HFFc6 (cell line): Measurements from ENCODE around the gene FKBP8. TPM values are rescaled to one million over a fixed set of nuclear protein-coding genes. Genes with fewer than 3 reads are reported as not detected.

Source experiments
- DNase-seq: peaks from one replicate; pipeline ENCODE4 v3.0.0-alpha.2; 2018
- H3K27ac Mint-ChIP-seq: 2 replicates; pipeline ENCODE4 v1.8.0; 2020; ENCODE audit warnings: mild to moderate bottlenecking, mixed read lengths
- H3K27me3 Mint-ChIP-seq: 2 replicates; pipeline ENCODE4 v1.8.0; 2021; ENCODE audit warnings: mild to moderate bottlenecking, moderate library complexity, mixed read lengths; ENCODE audit not compliant: insufficient read depth
- H3K36me3 Mint-ChIP-seq: 2 replicates; pipeline ENCODE4 v1.8.0; 2021; ENCODE audit warnings: low read depth, mixed read lengths
- H3K4me1 Mint-ChIP-seq: 2 replicates; pipeline ENCODE4 v1.8.0; 2020; ENCODE audit warnings: low read depth, mixed read lengths
- H3K4me3 Mint-ChIP-seq: 2 replicates; pipeline ENCODE4 v1.8.0; 2020; ENCODE audit warnings: mild to moderate bottlenecking, moderate library complexity, mixed read lengths
- H3K9me3 Mint-ChIP-seq: 2 replicates; pipeline ENCODE4 v1.8.0; 2020; ENCODE audit warnings: mild to moderate bottlenecking, mixed read lengths
- CTCF ChIP-seq: fragments of 200-600 bp; sonication (generic); IDR thresholded peaks from 2 replicates; pipeline ENCODE4 v1.5.0; 2021; ENCODE audit warnings: antibody characterized with exemption, mild to moderate bottlenecking
- total RNA-seq, 6 experiments: library from RNA; stranded (reverse); fragmentation: NEBNext Ultra II Directional; extraction: Animal tissue kit (Norgen Biotek cat#: 25700); gene quantifications; 2 replicates in 1 of 6; 3 replicates in 5 of 6; pipeline ENCODE4 v1.2.3, GENCODE V29; 2021

The FKBP8 gene
- total RNA-seq, 6 experiments from 2014 or later, result 229 to 284 (median 241) TPM

DNA sequence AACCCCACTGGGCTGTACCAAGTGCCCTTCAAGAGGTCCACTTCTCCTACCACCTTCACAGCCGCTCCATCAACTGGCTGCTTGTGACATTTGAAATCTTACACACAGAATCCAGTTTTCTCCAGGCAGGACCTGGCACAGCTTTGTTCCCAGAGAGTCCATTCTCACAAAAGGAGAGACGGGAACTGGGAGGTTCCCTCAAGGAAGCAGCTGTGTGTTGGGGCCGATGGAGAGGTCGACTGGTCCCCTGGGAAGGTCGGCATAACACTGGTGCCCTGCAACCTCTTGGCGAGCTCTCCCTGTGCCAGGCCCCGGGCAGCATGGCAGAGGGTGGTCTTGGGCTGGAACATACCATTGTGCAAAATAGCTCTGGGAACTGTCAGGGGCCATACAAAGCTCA is 43.0 kb downstream of the FKBP8 start:
- H3K9me3 Mint-ChIP-seq, result no peaks in the 10 kb centered on the region
- no peak overlapping the region for H3K4me3 Mint-ChIP-seq
- peaks cover 51% of the 10 kb centered on the region for H3K4me1 Mint-ChIP-seq
- peaks cover 4% of the 10 kb centered on the region for H3K27me3 Mint-ChIP-seq
- no peaks in the 10 kb centered on the region for H3K36me3 Mint-ChIP-seq
- no peak overlapping the region for H3K27ac Mint-ChIP-seq
- no peak for DNase-seq
- TF ChIP-seq CTCF, result no peak

DNA sequence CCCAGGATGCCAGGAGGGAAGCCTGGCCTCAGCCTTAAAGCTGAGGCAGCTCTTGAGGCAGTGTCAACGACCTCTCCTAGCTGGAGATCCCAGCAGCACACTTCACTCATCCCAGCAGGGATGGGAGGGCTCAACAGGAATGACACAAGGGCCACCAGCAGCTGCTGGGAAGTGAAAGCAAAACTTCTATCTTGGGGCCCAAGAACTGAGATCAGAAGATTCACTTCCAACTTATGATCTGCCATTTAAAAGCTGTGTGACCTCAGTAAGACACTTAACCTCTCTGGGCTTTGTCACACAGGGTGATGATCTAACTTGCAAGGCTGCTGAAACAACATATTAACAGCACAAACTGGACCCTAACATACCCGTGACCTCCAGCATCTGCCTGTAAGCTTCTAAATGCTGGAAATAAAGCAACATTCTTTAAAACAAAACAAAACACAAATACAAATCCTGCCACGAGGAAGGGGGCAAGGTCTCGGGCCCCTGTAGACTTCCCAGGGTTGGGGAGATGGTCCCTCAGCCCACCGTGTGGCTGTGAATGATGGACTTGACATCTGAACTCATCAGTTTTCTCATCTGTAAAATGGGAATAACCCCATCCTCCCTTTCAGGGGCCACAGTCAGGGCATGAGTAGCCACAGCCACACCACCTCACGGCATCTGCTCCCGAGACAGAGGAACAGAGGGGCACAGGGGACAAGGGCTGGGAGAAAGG is 44.2 kb downstream of the FKBP8 start:
- Mint-ChIP-seq H3K27me3 (peaks cover 3% of the 10 kb centered on the region), H3K4me3 (no peak overlapping the region), H3K9me3 (no peaks in the 10 kb centered on the region), H3K36me3 (no peaks in the 10 kb centered on the region), H3K27ac (no peak overlapping the region), H3K4me1 (peaks cover 48% of the 10 kb centered on the region)
- no peak for DNase-seq
- TF ChIP-seq CTCF, result no peak

DNA sequence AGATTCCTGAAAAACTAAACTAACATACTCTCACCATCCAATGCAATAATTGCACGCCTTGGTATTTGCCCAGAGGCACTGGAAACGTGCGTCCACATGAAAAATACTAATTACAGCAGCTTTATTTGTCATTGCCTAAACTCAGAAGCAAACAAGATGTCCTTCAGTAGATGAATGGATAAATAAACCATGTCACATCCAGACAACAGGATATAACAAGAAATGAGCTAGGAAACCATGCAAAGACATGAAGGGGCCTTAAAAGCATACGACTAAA is 46.5 kb downstream of the FKBP8 start:
- no peaks in the 10 kb centered on the region for H3K36me3 Mint-ChIP-seq
- H3K4me1 Mint-ChIP-seq, result peaks cover 41% of the 10 kb centered on the region
- DNase-seq, result no peak
- peak overlapping the region; percentile 90 for H3K27ac Mint-ChIP-seq
- TF ChIP-seq CTCF, result no peak
- H3K27me3 Mint-ChIP-seq, result peaks cover 4% of the 10 kb centered on the region
- no peak overlapping the region for H3K4me3 Mint-ChIP-seq
- no peaks in the 10 kb centered on the region for H3K9me3 Mint-ChIP-seq

- peaks cover 41% of the 10 kb centered on the region for H3K4me1 Mint-ChIP-seq
- H3K27ac Mint-ChIP-seq, result peak overlapping the region; percentile 90
- no peaks in the 10 kb centered on the region for H3K36me3 Mint-ChIP-seq
- peak overlapping the region; percentile 59 for H3K4me3 Mint-ChIP-seq
- H3K27me3 Mint-ChIP-seq, result peaks cover 4% of the 10 kb centered on the region
- no peaks in the 10 kb centered on the region for H3K9me3 Mint-ChIP-seq
- DNase-seq, result peak; percentile 77
- peak; percentile 29; the same call in 1 of the 2 replicates for TF ChIP-seq CTCF
These were observed 47.0 kb downstream of the FKBP8 start for GRCh38 chr19:18496167-18496979.

DNA sequence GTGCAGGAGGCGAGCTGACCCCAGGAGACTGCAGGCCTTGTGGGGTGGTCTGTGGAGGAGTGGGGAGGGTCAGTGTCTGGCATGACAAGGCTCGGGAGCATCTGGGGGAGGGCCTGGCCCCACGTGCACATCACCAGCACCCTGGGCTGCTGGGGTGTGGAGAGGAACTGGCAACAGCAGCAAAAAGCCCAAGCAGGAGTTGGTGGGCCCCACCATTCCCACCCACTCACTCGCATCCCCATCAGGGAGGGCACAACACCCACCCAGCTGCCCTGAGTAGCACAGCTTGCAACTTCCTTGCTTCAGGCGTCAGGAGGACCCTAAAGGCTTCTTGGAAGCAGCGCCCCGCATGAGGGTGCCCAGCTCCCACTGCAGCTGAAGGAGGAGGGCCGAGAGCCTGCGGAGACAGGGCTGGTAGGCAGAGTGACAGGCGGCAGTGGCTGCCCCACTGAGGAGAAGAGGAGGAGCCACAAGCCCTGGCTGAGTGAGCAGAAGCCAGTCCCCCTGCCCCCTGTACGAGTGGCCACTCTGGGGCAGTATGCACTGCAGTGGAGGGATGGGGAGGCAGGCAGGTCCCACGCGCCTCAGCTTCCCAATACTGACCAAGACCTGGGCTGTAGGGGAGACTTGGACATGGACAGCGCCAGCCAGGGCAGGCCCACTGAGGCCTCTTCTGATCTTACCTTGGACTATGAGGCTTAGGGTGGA is 48.0 kb downstream of the FKBP8 start:
- no peak for TF ChIP-seq CTCF
- no peaks in the 10 kb centered on the region for H3K9me3 Mint-ChIP-seq
- DNase-seq, result no peak
- no peaks in the 10 kb centered on the region for H3K36me3 Mint-ChIP-seq
- H3K4me3 Mint-ChIP-seq, result no peak overlapping the region; the same call in 1 of the 2 replicates
- peak overlapping the region; percentile 90 for H3K27ac Mint-ChIP-seq
- H3K27me3 Mint-ChIP-seq, result peaks cover 4% of the 10 kb centered on the region; the same call in 1 of the 2 replicates
- H3K4me1 Mint-ChIP-seq, result peaks cover 34% of the 10 kb centered on the region
